GM18909 (cell line): ENCODE results near the gene GPR12.

ENCODE experiments used
- ATAC-seq: cut with Tn5 transposase; IDR thresholded peaks from one replicate; pipeline ENCODE4 v1.9.1; 2021; ENCODE audit warnings: mild to moderate bottlenecking; ENCODE audit not compliant: unreplicated experiment, poor library complexity

The GPR12 gene

GRCh38 chr13:26707122-26708006 lies 53.2 kb downstream of the GPR12 start:
- no peak for ATAC-seq

GRCh38 chr13:26706381-26706780 lies 54.2 kb downstream of the GPR12 start:
- no peak for ATAC-seq

- ATAC-seq: no peak
These were observed 55.0 kb downstream of the GPR12 start for GRCh38 chr13:26705536-26705935.
